OCI-LY1 (cell line): Measurements from ENCODE around the gene TAAR2.

Experiments
- CTCF ChIP-seq: fragments of 200-600 bp; sonication (generic), shearing (Covaris generic); IDR thresholded peaks from 2 replicates; pipeline ENCODE4 v1.5.1; 2017; ENCODE audit warnings: mild to moderate bottlenecking, antibody characterized with exemption, low read length, moderate library complexity, mixed read lengths
- EZH2 ChIP-seq: fragments of 200-600 bp; sonication (generic), shearing (Covaris generic); IDR thresholded peaks from 2 replicates; pipeline ENCODE4 v1.8.0; 2017; ENCODE audit warnings: borderline replicate concordance, mixed run types, mild to moderate bottlenecking, antibody characterized with exemption, low read length, moderate library complexity, mixed read lengths

DNA sequence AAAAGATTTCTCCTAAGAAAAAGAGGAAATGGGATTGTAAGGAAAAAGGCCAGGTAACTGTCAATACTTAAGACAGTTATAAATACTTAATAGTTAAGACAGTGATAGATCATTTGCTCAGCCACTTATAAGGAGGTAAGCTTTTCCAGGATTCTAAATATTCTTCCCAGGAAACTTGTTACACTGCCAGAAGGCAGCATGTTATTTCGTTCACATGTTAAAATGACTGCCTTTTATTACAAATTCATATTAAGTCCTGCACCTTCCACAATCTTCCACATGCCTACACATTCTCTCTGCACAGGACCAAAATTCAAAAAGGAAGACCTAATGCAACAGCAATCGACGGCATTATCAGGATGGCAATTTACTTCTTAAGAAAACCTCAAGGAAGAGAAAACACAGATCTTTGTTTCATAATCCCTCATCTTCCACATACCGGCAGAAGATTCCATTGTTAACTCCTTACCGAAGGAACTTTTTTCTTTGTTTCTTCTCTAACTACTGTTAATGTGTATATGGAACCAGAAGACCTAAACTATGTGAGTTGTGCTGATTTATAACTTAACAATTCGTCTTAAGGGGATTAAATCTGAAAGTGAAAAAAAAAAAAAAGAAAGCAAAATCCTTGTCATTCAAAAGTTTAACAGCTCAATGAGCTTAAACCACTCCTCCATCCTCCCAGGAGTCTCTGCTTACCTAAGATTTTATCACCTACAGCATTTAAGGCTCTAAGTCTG lies 799 bp downstream of the TAAR2 start:
- TF ChIP-seq EZH2 = no peak
- TF ChIP-seq CTCF = no peak
